GM12801 (cell line): ENCODE results near the gene ATP8B4.

Experiments used
- CTCF ChIP-seq: IDR thresholded peaks from one replicate; pipeline ENCODE4 v1.5.1; 2011; ENCODE audit warnings: control low read depth; ENCODE audit not compliant: insufficient read length; ENCODE audit errors: extremely low read depth

ATP8B4 gene

GRCh38 chr15:50137893-50138292 lies 18.9 kb upstream of the ATP8B4 start:
- TF ChIP-seq CTCF, result no peak

- TF ChIP-seq CTCF, result no peak
These were observed 18.3 kb upstream of the ATP8B4 start for GRCh38 chr15:50137330-50137761.

- TF ChIP-seq CTCF, result no peak
These were observed 16.1 kb upstream of the ATP8B4 start for GRCh38 chr15:50135031-50135551.

GRCh38 chr15:50134524-50135024 lies 15.5 kb upstream of the ATP8B4 start:
- TF ChIP-seq CTCF, result no peak

GRCh38 chr15:50131617-50132016 lies 12.6 kb upstream of the ATP8B4 start:
- TF ChIP-seq CTCF, result no peak

- TF ChIP-seq CTCF, result no peak
These were observed 9.2 kb upstream of the ATP8B4 start for GRCh38 chr15:50128266-50128665.

GRCh38 chr15:50127255-50127777 lies 8.3 kb upstream of the ATP8B4 start:
- TF ChIP-seq CTCF, result no peak
